A673 (cell line): ENCODE measurements around the gene EXOC6. TPM values are rescaled to one million over a fixed set of nuclear protein-coding genes. Genes with fewer than 3 reads are reported as not detected.

ENCODE experiments used
- BruUV-seq: library from RNA; stranded (reverse); fragments of 400-500 nt; replicated peaks from 2 replicates; lab custom pipeline; 2021; lab: Mats Ljungman, UMichigan
- CTCF ChIA-PET: fragments of 300-600 bp; sonication (Branson Sonifier 250); formaldehyde crosslinking; loops from one replicate; lab custom pipeline; 2022; ENCODE audit warnings: antibody characterized with exemption; lab: Charles Lee
- POLR2A ChIA-PET: fragments of 300-600 bp; sonication (Branson Sonifier 250); formaldehyde crosslinking; loops from one replicate; lab custom pipeline; 2022; ENCODE audit warnings: antibody characterized with exemption; ENCODE audit not compliant: low non-redundant PET; lab: Charles Lee
- DNase-seq: peaks from one replicate; pipeline ENCODE4 v3.0.0-alpha.2; 2015; ENCODE audit warnings: low spot score
- H3K27ac ChIP-seq: fragments of 200-600 bp; sonication (generic); 2 replicates; pipeline ENCODE4 v1.5.1; 2016; ENCODE audit warnings: mixed run types, low read depth, mild to moderate bottlenecking, mixed read lengths, antibody characterized with exemption, low read length; ENCODE audit not compliant: poor library complexity, severe bottlenecking
- H3K27me3 ChIP-seq: fragments of 200-600 bp; sonication (generic); replicated peaks from 2 replicates; pipeline ENCODE4 v1.6.1; 2017; ENCODE audit warnings: mixed run types, low read depth, mild to moderate bottlenecking, mixed read lengths, antibody characterized with exemption, low read length; ENCODE audit not compliant: insufficient read depth, poor library complexity
- H3K36me3 ChIP-seq: fragments of 200-600 bp; sonication (generic); 2 replicates; pipeline ENCODE4 v1.6.1; 2016; ENCODE audit warnings: mixed run types, mild to moderate bottlenecking, mixed read lengths, antibody characterized with exemption, low read length; ENCODE audit not compliant: insufficient read depth, poor library complexity, severe bottlenecking
- H3K4me1 ChIP-seq: fragments of 200-600 bp; sonication (generic); 2 replicates; pipeline ENCODE4 v1.6.1; 2017; ENCODE audit warnings: mixed run types, mild to moderate bottlenecking, mixed read lengths, antibody characterized with exemption, low read length; ENCODE audit not compliant: insufficient read depth, poor library complexity, severe bottlenecking
- H3K4me3 ChIP-seq: fragments of 200-600 bp; sonication (generic); 2 replicates; pipeline ENCODE4 v1.5.1; 2016; ENCODE audit warnings: low read depth, mixed run types, mild to moderate bottlenecking, mixed read lengths, low read length; ENCODE audit not compliant: poor library complexity, severe bottlenecking
- H3K9me3 ChIP-seq: fragments of 200-600 bp; sonication (generic); 2 replicates; pipeline ENCODE4 v1.6.1; 2016; ENCODE audit warnings: mixed run types, low read depth, mild to moderate bottlenecking, mixed read lengths, antibody characterized with exemption, low read length; ENCODE audit not compliant: poor library complexity, severe bottlenecking
- CTCF ChIP-seq: fragments of 300-800, 200-600 bp; sonication (generic); conservative IDR thresholded peaks from 2 replicates; pipeline ENCODE4 v1.5.1; 2017; ENCODE audit warnings: low read depth, mild to moderate bottlenecking, antibody characterized with exemption, low read length, moderate library complexity, mixed read lengths
- EZH2 ChIP-seq: fragments of 200-600 bp; sonication (generic); IDR thresholded peaks from 2 replicates; pipeline ENCODE4 v1.6.1; 2017; ENCODE audit warnings: borderline replicate concordance, low read depth, mild to moderate bottlenecking, mixed read lengths, antibody characterized with exemption, low read length; ENCODE audit not compliant: poor library complexity, severe bottlenecking
- intact Hi-C: fragments of 100-400 bp; cut with micrococcal nuclease; formaldehyde crosslinking; loops from one replicate; pipeline ENCODE4 v1.10.0; 2022; ENCODE audit not compliant: unreplicated experiment
- total RNA-seq: library from RNA; stranded (reverse); gene quantifications from 2 replicates; pipeline ENCODE4 v1.2.3, GENCODE V29; 2021

The EXOC6 gene
- total RNA-seq, 1 experiment from 2014 or later: 35.0 TPM

DNA sequence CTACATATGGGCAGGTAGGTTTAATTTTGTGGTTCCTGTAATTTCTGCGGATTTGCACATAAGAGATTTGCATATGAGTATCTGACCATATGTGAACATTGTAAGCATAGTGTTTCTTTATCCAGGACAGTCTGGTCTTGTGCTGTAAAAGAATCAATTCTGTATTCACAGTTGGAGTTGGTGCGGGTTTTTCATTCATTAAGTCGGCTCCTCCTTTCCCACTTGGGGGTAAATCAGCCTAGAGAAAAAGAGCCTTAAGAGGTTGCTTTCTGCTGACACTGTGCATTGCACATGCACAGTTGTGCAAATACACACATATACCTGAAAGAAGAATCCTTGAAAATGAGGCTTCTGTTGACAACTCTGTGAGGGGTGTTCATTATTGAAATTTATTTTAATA is 206.2 kb downstream of the EXOC6 start:
- Histone ChIP-seq H3K36me3 (no peaks in the 10 kb centered on the region), H3K27me3 (no peaks in the 10 kb centered on the region), H3K4me1 (peaks cover 4% of the 10 kb centered on the region), H3K4me3 (no peak overlapping the region), H3K27ac (no peak overlapping the region), H3K9me3 (no peaks in the 10 kb centered on the region)
- CTCF ChIA-PET: no interaction called here
- no peak for DNase-seq
- POLR2A ChIA-PET: no interaction called here
- intact Hi-C loops: no loop called here
- TF ChIP-seq EZH2 (no peak), CTCF (no peak)
- BruUV-seq: no TSS peak

DNA sequence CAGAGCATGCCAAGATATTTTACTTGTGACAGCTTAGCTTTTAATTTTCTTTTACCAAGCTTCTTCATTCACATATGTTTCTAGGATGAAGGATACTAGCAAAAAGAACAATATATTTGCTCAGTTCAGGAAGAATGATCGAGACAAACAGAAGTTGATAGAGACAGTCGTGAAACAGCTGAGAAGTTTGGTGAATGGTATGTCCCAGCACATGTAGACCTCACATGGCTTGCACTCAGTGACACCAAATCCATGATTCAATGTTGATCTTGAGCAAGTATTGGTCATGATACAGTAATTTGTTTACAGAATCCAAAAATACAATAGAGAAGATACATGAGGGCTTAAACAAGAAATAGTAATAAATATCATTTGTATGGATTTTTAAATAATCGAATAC is 209.8 kb downstream of the EXOC6 start:
- H3K4me1 ChIP-seq: peaks cover 4% of the 10 kb centered on the region
- POLR2A ChIA-PET: no interaction called here
- no peaks in the 10 kb centered on the region for H3K27me3 ChIP-seq
- H3K4me3 ChIP-seq: no peak overlapping the region
- H3K36me3 ChIP-seq: no peaks in the 10 kb centered on the region
- no peak for TF ChIP-seq EZH2
- TF ChIP-seq CTCF: no peak
- no TSS peak for BruUV-seq
- CTCF ChIA-PET: interaction anchor here (1.0 kb wide), 1 partner anchor 51 kb away, joined by 3 read pairs; no protein-coding TSS in a partner anchor
- no peak overlapping the region for H3K27ac ChIP-seq
- intact Hi-C loops: no loop called here
- DNase-seq: no peak
- no peaks in the 10 kb centered on the region for H3K9me3 ChIP-seq

DNA sequence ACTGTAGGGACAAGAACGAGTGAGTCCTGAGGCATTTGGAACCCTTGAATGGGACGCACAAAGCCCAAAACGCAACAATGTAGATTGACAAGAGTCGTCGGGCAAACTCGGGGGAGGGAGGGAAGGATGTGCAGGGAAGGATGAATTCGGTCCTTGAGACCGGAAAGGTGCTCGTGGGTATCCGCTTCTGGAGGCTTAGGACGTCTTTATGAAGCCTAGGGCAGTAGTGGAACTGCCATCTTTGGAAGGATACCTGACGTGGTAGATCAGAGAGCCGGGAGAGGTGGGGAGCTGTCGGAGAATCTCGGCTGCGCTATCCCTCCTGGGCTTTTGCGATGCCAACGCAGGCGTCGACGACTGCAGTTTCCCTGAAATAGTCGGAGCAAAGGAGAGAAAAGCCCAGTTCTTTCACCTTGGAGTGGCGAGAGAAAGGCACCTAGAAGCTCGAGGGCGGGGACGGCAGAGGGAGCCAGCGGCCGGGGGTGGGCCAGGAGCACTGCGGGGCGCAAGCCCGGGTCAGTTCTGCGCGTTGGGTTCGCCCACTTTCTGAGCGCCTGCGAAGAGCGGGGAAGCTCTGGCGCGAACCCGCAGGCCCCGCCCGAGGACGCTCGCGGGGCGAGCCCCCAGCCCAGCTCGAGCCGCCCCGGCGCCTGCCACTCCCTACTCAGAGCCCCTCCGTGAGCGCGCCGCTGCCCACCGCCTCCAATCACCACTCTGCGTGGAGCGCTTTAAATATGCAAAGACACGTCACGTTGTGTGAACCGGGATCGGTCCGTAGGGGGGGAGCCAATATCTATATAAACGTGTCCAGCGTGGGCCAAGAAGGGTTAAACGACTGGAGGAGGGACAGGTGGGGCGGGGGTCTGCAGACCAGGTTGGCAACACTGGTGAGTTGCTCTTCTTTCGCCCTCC is 211.9 kb downstream of the EXOC6 start, which contains the start of gene CYP26C1:
TSS of gene CYP26C1 (plus strand) at position 824 of the 912 bp plus-strand sequence. CDS start 466 bp downstream, outside the sequence.
- no TSS peak for BruUV-seq
- ChIA-PET POLR2A (no interaction called here), CTCF (no interaction called here)
- Histone ChIP-seq H3K4me1 (no peaks in the 10 kb centered on the region), H3K9me3 (no peaks in the 10 kb centered on the region), H3K36me3 (no peaks in the 10 kb centered on the region), H3K27ac (no peak within 1 kb of the TSS), H3K4me3 (no peak within 1 kb of the TSS), H3K27me3 (peaks cover 9% of the 10 kb centered on the region)
- intact Hi-C loops: no loop called here
- TF ChIP-seq EZH2 (no peak), CTCF (no peak)
- no peak for DNase-seq
